HepG2 (cell line): ENCODE measurements around the gene DST. TPM values are rescaled to one million over a fixed set of nuclear protein-coding genes. Genes with fewer than 3 reads are reported as not detected.

Experiments used
- ATAC-seq: fragments of 200-7000 bp; cut with Tn5 transposase; 3 replicates; pipeline ENCODE4 v1.9.1; 2020; ENCODE audit warnings: mild to moderate bottlenecking, moderate library complexity
- BruUV-seq: library from RNA; stranded (reverse); fragments of 400-500 nt; replicated peaks from 2 replicates; lab custom pipeline; 2021; lab: Mats Ljungman, UMichigan
- CTCF ChIA-PET: fragments of 300-600 bp; formaldehyde crosslinking; extraction: SDS; loops from one replicate; lab custom pipeline; 2021; ENCODE audit warnings: low total read pairs, inconsistent platforms, low intra/inter-chr PET ratio; lab: Yijun Ruan, JAX
- POLR2A ChIA-PET: fragments of 350-600 bp; sonication (Branson Sonifier 250); formaldehyde crosslinking; loops from one replicate; lab custom pipeline; 2020; ENCODE audit warnings: antibody characterized with exemption, inconsistent platforms; lab: Yijun Ruan, JAX
- DNase-seq: peaks from one replicate; pipeline ENCODE4 v3.0.0-alpha.2; 2015; ENCODE audit warnings: low spot score
- FAIRE-seq: peaks from 3 replicates; lab custom pipeline; 2011; peaks lifted over from hg19 to GRCh38; lab: Jason Lieb, UNC
- H2AFZ ChIP-seq: one replicate; pipeline ENCODE4 v1.6.1; 2011; ENCODE audit warnings: low read length, inconsistent platforms
- H3K27ac ChIP-seq: fragments of 300-600 bp; 3 replicates; pipeline ENCODE4 v1.8.0; 2011; ENCODE audit warnings: mixed run types, mild to moderate bottlenecking, mixed read lengths, low read length, inconsistent platforms; ENCODE audit not compliant: insufficient read depth; ENCODE audit errors: extremely low read length
- H3K27me3 ChIP-seq, 2 experiments: fragments of 200-600 bp in 1 of 2; 2 replicates in 1 of 2; 3 replicates in 1 of 2; pipeline versions ENCODE4 v1.6.0 to v1.8.0; 2011; ENCODE audit warnings: low read length in 2 of 2, mild to moderate bottlenecking in 2 of 2, moderate library complexity in 2 of 2, inconsistent platforms in 1 of 2; ENCODE audit not compliant: insufficient read depth in 2 of 2, control insufficient read depth in 1 of 2
- H3K36me3 ChIP-seq, 2 experiments: fragments of 200-600 bp in 1 of 2; replicated peaks in 1 of 2; 2 replicates in 1 of 2; 3 replicates in 1 of 2; pipeline versions ENCODE4 v1.5.1 to v1.8.0; 2011; ENCODE audit warnings: low read length in 2 of 2, inconsistent platforms in 1 of 2; ENCODE audit not compliant: insufficient read depth in 2 of 2, control insufficient read depth in 1 of 2
- H3K4me1 ChIP-seq: 2 replicates; pipeline ENCODE4 v1.5.1; 2012; ENCODE audit warnings: low read length, inconsistent platforms; ENCODE audit not compliant: insufficient read depth
- H3K4me2 ChIP-seq: 2 replicates; pipeline ENCODE4 v1.6.0; 2011; ENCODE audit warnings: low read depth, low read length, inconsistent platforms
- H3K4me3 ChIP-seq, 3 experiments: fragments of 200-600 bp in 1 of 3; sonication (generic), shearing (Covaris generic) in 1 of 3; replicated peaks in 1 of 3; 2 replicates each; pipeline ENCODE4 v1.5.1; 2011 to 2016; ENCODE audit warnings: low read length in 3 of 3, inconsistent platforms in 2 of 3, low read depth in 2 of 3, mild to moderate bottlenecking in 2 of 3, control low read depth in 1 of 3, mixed read lengths in 1 of 3; ENCODE audit not compliant: insufficient read depth in 1 of 3
- H3K79me2 ChIP-seq: one replicate; pipeline ENCODE4 v1.6.1; 2011; ENCODE audit warnings: low read length, inconsistent platforms; ENCODE audit not compliant: insufficient read depth
- H3K9ac ChIP-seq: 2 replicates; pipeline ENCODE4 v1.6.0; 2011; ENCODE audit warnings: mild to moderate bottlenecking, low read depth, low read length, inconsistent platforms; ENCODE audit not compliant: insufficient read depth
- H3K9me3 ChIP-seq: 2 replicates; pipeline ENCODE4 v1.5.1; 2012; ENCODE audit warnings: mild to moderate bottlenecking, low read length
- H4K20me1 ChIP-seq: 2 replicates; pipeline ENCODE4 v1.6.0; 2011; ENCODE audit warnings: inconsistent platforms, mild to moderate bottlenecking, low read length, moderate library complexity; ENCODE audit not compliant: insufficient read depth
- CREM ChIP-seq, 2 experiments: sonication (generic) in 1 of 2; formaldehyde crosslinking in 1 of 2; IDR thresholded peaks; 2 replicates each; pipeline versions ENCODE4 v1.4.0 to v1.6.1; 2016 to 2020; ENCODE audit warnings: antibody characterized with exemption in 1 of 2, mild to moderate bottlenecking in 1 of 2, missing genetic modification reagents in 1 of 2
- GLMP ChIP-seq: sonication (generic); formaldehyde crosslinking; IDR thresholded peaks from 2 replicates; pipeline ENCODE4 v1.9.0; 2021; ENCODE audit warnings: missing genetic modification reagents, mild to moderate bottlenecking, borderline replicate concordance
- HMGXB4 ChIP-seq, 2 experiments: sonication (generic) in 1 of 2; formaldehyde crosslinking in 1 of 2; IDR thresholded peaks; 2 replicates each; pipeline versions ENCODE4 v1.4.0 to v1.6.1; 2018 to 2020; ENCODE audit warnings: missing genetic modification reagents in 2 of 2, borderline replicate concordance in 1 of 2, low read depth in 1 of 2, mild to moderate bottlenecking in 1 of 2, missing biosample characterization in 1 of 2
- ISL2 ChIP-seq: sonication (generic); formaldehyde crosslinking; IDR thresholded peaks from 2 replicates; pipeline ENCODE4 v1.5.0; 2020; ENCODE audit warnings: missing genetic modification reagents
- RAD51 ChIP-seq: fragments of 450-650 bp; IDR thresholded peaks from 2 replicates; pipeline ENCODE4 v1.6.1; 2016; ENCODE audit warnings: borderline replicate concordance
- TCF7L2 ChIP-seq: IDR thresholded peaks from 2 replicates; pipeline ENCODE4 v1.6.1; 2011; ENCODE audit warnings: mild to moderate bottlenecking, low read depth, low read length, moderate library complexity
- ZFP36 ChIP-seq: fragments of 150-350 bp; IDR thresholded peaks from 2 replicates; pipeline ENCODE4 v1.6.1; 2018; ENCODE audit warnings: borderline replicate concordance, low read length, low read depth; ENCODE audit not compliant: partially characterized antibody
- ZNF235 ChIP-seq: sonication (generic); formaldehyde crosslinking; IDR thresholded peaks from 2 replicates; pipeline ENCODE4 v1.8.1; 2023; ENCODE audit warnings: mild to moderate bottlenecking, missing genetic modification reagents, borderline replicate concordance
- ZNF792 ChIP-seq: IDR thresholded peaks from 2 replicates; pipeline ENCODE4 v1.6.1; 2016
- ZNF879 ChIP-seq: sonication (generic); formaldehyde crosslinking; IDR thresholded peaks from 2 replicates; pipeline ENCODE4 v1.8.1; 2023; ENCODE audit warnings: missing genetic modification reagents
- WGBS: methylation state at CpG from one replicate; pipeline ENCODE4 v1.1.6; 2017; ENCODE audit warnings: low lambda C conversion rate; 5-methylcytosine and 5-hydroxymethylcytosine counted together
- in situ Hi-C: cut with HindIII; loops from 2 replicates; pipeline ENCODE4 v1.10.0; 2017; ENCODE audit warnings: low pct_unique_long_range_greater_than_20kb; ENCODE audit not compliant: extremely low pct_ligation_motif_present
- intact Hi-C: fragments of 100-400 bp; cut with micrococcal nuclease; formaldehyde crosslinking; loops from one replicate; pipeline ENCODE4 v1.10.0; 2022; ENCODE audit not compliant: unreplicated experiment
- polyA plus RNA-seq, 8 experiments: library from polyadenylated mRNA; depleted of rRNA in 3 of 8; stranded (reverse) in 7 of 8; unstranded in 1 of 8; fragments of >200 nt; fragmentation: Illumina TruSeq in 4 of 8; extraction: Trizol in 4 of 8; gene quantifications; 2 replicates each; pipeline versions ENCODE4 v1.2.1 to v1.2.3, GENCODE V29; 2011 to 2016; ENCODE audit warnings: low read depth in 4 of 8, missing spikeins in 1 of 8, mixed read lengths in 1 of 8; ENCODE audit not compliant: insufficient read depth in 1 of 8
- total RNA-seq, 5 experiments: library from RNA; depleted of rRNA; stranded (reverse); fragments of >200 nt; fragmentation: Illumina TruSeq; extraction: Trizol; gene quantifications; 2 replicates each; pipeline ENCODE4 v1.2.3, GENCODE V29; 2016; ENCODE audit warnings: low read depth in 1 of 5
- TF ChIP-seq, protein P1 (sequence below): sonication (generic); formaldehyde crosslinking; IDR thresholded peaks from 2 replicates; pipeline ENCODE4 v1.4.0; 2020; ENCODE audit warnings: missing genetic modification reagents

The DST gene
- total and polyA plus RNA-seq, 2 of the 13 experiments (the other 11 are each of a cell fraction or from before 2014, with no cell fraction given), result 64.4 to 89.0 TPM

- FAIRE-seq, result no peak
- Histone ChIP-seq H3K9me3 (no peaks in the 10 kb centered on the region), H3K36me3 (peaks cover 5 to 16% of the 10 kb centered on the region in 2 experiments; a peak in 4 of 5 replicates), H3K4me2 (no peak overlapping the region), H3K9ac (no peak overlapping the region), H4K20me1 (no peaks in the 10 kb centered on the region), H3K27me3 (no peaks in the 10 kb centered on the region), H3K4me1 (no peaks in the 10 kb centered on the region), H3K4me3 (no peak overlapping the region), H3K27ac (no peak overlapping the region), H3K79me2 (no peaks in the 10 kb centered on the region), H2AFZ (no peak overlapping the region)
- CTCF ChIA-PET, result interaction anchor here (2.7 to 5.6 kb wide), 2 partner anchors 234 to 278 kb away, joined by 22 to 89 read pairs; no protein-coding TSS in a partner anchor
- no peak for ATAC-seq
- WGBS, result 79% methylated on average over 5 of the region's 5 CpGs
- no peak for TF ChIP-seq CREM (IDR thresholded peaks at IDR 0.05)
- no peak for TF ChIP-seq CREM (CRISPR knock-in tag; IDR thresholded peaks at IDR 0.05)
- no peak for TF ChIP-seq ZNF879 (CRISPR knock-in tag)
- no peak for TF ChIP-seq ZNF235 (CRISPR knock-in tag)
- no peak for TF ChIP-seq ZNF792 (CRISPR knock-in tag)
- TF ChIP-seq ISL2 (CRISPR knock-in tag), result no peak
- no peak for TF ChIP-seq GLMP
- POLR2A ChIA-PET, result no interaction called here
- in situ Hi-C loops, result loop anchor here (5.0 kb wide), 1 partner anchor 237 kb away; no protein-coding TSS in a partner anchor
- DNase-seq, result no peak
- intact Hi-C loops, result loop anchor here (1.0 to 10.0 kb wide), 5 partner anchors 52 to 1149 kb away; no protein-coding TSS in a partner anchor
- no TSS peak for BruUV-seq
Observed at GRCh38 chr6:56593801-56594318, 48.8 kb downstream of the DST start.

DNA sequence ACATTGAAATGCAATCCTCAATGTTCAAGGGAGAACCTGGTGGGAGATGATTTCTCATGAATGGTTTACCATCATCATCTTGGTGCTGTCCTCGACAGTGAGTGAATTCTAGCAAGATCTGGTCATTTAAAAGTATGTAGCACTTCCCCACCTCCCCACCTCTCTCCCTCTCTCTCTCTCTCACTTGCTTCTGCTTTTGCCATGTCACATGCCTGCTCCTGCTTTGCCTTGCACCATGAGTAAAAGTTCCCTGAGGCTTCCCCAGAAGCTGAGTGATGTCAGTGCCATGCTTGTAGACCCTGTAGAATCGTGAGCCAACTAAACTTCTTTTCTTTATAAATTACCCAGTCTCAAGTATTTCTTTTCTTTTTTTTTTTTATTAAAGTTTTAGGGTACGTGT, 60.5 kb downstream of the DST start:
- H3K27me3 ChIP-seq, result no peaks in the 10 kb centered on the region
- ATAC-seq, result no peak
- no peak overlapping the region for H3K4me3 ChIP-seq
- FAIRE-seq, result no peak
- POLR2A ChIA-PET, result no interaction called here
- H3K4me1 ChIP-seq, result no peaks in the 10 kb centered on the region
- no TSS peak for BruUV-seq
- H2AFZ ChIP-seq, result no peak overlapping the region
- WGBS, result 90% methylated on average over 3 of the region's 3 CpGs
- H3K27ac ChIP-seq, result no peak overlapping the region
- no peaks in the 10 kb centered on the region for H3K79me2 ChIP-seq
- H3K36me3 ChIP-seq, result no peaks in the 10 kb centered on the region
- no peak overlapping the region for H3K9ac ChIP-seq
- CTCF ChIA-PET, result no interaction called here
- no peak for DNase-seq
- H3K9me3 ChIP-seq, result no peaks in the 10 kb centered on the region
- in situ Hi-C loops (no loop called here), intact Hi-C loops (no loop called here)
- H3K4me2 ChIP-seq, result no peak overlapping the region
- H4K20me1 ChIP-seq, result no peaks in the 10 kb centered on the region
- TF ChIP-seq ZFP36 (no peak), HMGXB4 (CRISPR knock-in tag; IDR thresholded peaks at IDR 0.05; ENCODE audit: borderline replicate concordance in 1 of 2, low read depth in 1 of 2) (no peak), TCF7L2 (no peak), RAD51 (no peak)
- TF ChIP-seq, protein P1, sequence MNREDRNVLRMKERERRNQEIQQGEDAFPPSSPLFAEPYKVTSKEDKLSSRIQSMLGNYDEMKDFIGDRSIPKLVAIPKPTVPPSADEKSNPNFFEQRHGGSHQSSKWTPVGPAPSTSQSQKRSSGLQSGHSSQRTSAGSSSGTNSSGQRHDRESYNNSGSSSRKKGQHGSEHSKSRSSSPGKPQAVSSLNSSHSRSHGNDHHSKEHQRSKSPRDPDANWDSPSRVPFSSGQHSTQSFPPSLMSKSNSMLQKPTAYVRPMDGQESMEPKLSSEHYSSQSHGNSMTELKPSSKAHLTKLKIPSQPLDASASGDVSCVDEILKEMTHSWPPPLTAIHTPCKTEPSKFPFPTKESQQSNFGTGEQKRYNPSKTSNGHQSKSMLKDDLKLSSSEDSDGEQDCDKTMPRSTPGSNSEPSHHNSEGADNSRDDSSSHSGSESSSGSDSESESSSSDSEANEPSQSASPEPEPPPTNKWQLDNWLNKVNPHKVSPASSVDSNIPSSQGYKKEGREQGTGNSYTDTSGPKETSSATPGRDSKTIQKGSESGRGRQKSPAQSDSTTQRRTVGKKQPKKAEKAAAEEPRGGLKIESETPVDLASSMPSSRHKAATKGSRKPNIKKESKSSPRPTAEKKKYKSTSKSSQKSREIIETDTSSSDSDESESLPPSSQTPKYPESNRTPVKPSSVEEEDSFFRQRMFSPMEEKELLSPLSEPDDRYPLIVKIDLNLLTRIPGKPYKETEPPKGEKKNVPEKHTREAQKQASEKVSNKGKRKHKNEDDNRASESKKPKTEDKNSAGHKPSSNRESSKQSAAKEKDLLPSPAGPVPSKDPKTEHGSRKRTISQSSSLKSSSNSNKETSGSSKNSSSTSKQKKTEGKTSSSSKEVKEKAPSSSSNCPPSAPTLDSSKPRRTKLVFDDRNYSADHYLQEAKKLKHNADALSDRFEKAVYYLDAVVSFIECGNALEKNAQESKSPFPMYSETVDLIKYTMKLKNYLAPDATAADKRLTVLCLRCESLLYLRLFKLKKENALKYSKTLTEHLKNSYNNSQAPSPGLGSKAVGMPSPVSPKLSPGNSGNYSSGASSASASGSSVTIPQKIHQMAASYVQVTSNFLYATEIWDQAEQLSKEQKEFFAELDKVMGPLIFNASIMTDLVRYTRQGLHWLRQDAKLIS (CRISPR knock-in tag), result no peak
